GM12878 (cell line): ENCODE data around the gene NCBP1. TPM values are rescaled to one million over a fixed set of nuclear protein-coding genes. Genes with fewer than 3 reads are reported as not detected.
A peak's percentile ranks its signal among the peaks of the same experiment; 100 is the strongest.

Experiments
- ATAC-seq: fragments of 200-7000 bp; cut with Tn5 transposase; 3 replicates; pipeline ENCODE4 v1.9.1; 2020; ENCODE audit warnings: mild to moderate bottlenecking, moderate library complexity
- BruUV-seq: library from RNA; stranded (reverse); fragments of 400-500 nt; replicated peaks from 2 replicates; lab custom pipeline; 2021; lab: Mats Ljungman, UMichigan
- CTCF ChIA-PET: fragments of 300-600 bp; sonication (Branson Sonifier 250); formaldehyde crosslinking; extraction: SDS; loops from one replicate; lab custom pipeline; 2021; ENCODE audit warnings: inconsistent platforms; lab: Yijun Ruan, JAX
- POLR2A ChIA-PET: fragments of 350-600 bp; formaldehyde crosslinking; extraction: SDS; loops from one replicate; lab custom pipeline; 2021; ENCODE audit warnings: inconsistent platforms; lab: Charles Lee
- RAD21 ChIA-PET: fragments of 300-600 bp; sonication (Branson Sonifier 250); formaldehyde crosslinking; loops from one replicate; lab custom pipeline; 2023; ENCODE audit warnings: antibody characterized with exemption; ENCODE audit not compliant: unreplicated experiment; lab: Charles Lee
- SMC1A ChIA-PET: fragments of 300-600 bp; sonication (Branson Sonifier 250); formaldehyde crosslinking; loops from one replicate; lab custom pipeline; 2023; ENCODE audit not compliant: unreplicated experiment, uncharacterized antibody; lab: Charles Lee
- DNase-seq: peaks from one replicate; pipeline ENCODE4 v3.0.0-alpha.2; 2011; ENCODE audit warnings: low read depth, low spot score
- FAIRE-seq: peaks from 3 replicates; lab custom pipeline; 2011; peaks lifted over from hg19 to GRCh38; lab: Jason Lieb, UNC
- H2AFZ ChIP-seq: 2 replicates; pipeline ENCODE4 v1.6.0; 2011; ENCODE audit warnings: low read depth, low read length, control low read depth; ENCODE audit not compliant: control insufficient read depth
- H3K27ac ChIP-seq: 2 replicates; pipeline ENCODE4 v1.5.1; 2011; ENCODE audit warnings: control low read depth; ENCODE audit not compliant: control insufficient read depth, insufficient read depth
- H3K27me3 ChIP-seq, 2 experiments: replicated peaks in 1 of 2; 2 replicates each; pipeline versions ENCODE4 v1.6.0 to v1.6.1; 2011; ENCODE audit warnings: low read length in 1 of 2; ENCODE audit not compliant: control insufficient read depth in 2 of 2, insufficient read depth in 2 of 2
- H3K36me3 ChIP-seq, 2 experiments: 2 replicates each; pipeline ENCODE4 v1.5.1; 2011; ENCODE audit warnings: low read length in 1 of 2; ENCODE audit not compliant: control insufficient read depth in 2 of 2, insufficient read depth in 2 of 2
- H3K4me1 ChIP-seq: 2 replicates; pipeline ENCODE4 v1.6.1; 2011; ENCODE audit warnings: mild to moderate bottlenecking, low read length, moderate library complexity, mixed read lengths; ENCODE audit not compliant: control insufficient read depth, insufficient read depth
- H3K4me2 ChIP-seq: 2 replicates; pipeline ENCODE4 v1.6.0; 2011; ENCODE audit warnings: control low read depth; ENCODE audit not compliant: control insufficient read depth, insufficient read depth
- H3K4me3 ChIP-seq: fragments of 200-600 bp; sonication (generic); 2 replicates; pipeline ENCODE4 v1.5.1; 2016
- H3K79me2 ChIP-seq: 2 replicates; pipeline ENCODE4 v1.6.0; 2011; ENCODE audit warnings: low read length; ENCODE audit not compliant: control insufficient read depth, insufficient read depth
- H3K9ac ChIP-seq: 2 replicates; pipeline ENCODE4 v1.8.0; 2011; ENCODE audit warnings: low read length, control low read depth, mixed read lengths; ENCODE audit not compliant: control insufficient read depth, insufficient read depth
- H3K9me3 ChIP-seq: replicated peaks from 3 replicates; pipeline ENCODE4 v1.5.1; 2011; ENCODE audit warnings: mild to moderate bottlenecking, low read length; ENCODE audit not compliant: control insufficient read depth, insufficient read depth
- H4K20me1 ChIP-seq: 2 replicates; pipeline ENCODE4 v1.6.0; 2011; ENCODE audit not compliant: control insufficient read depth, insufficient read depth
- BRCA1 ChIP-seq: IDR thresholded peaks from 2 replicates; pipeline ENCODE4 v1.6.1; 2011; ENCODE audit warnings: low read depth, low read length, improper control_type of control experiment
- NFXL1 ChIP-seq: fragments of 450-650 bp; IDR thresholded peaks from 2 replicates; pipeline ENCODE4 v1.6.1; 2017; ENCODE audit warnings: antibody characterized with exemption, mild to moderate bottlenecking, borderline replicate concordance
- TCF7 ChIP-seq: IDR thresholded peaks from 2 replicates; pipeline ENCODE4 v1.6.1; 2014; ENCODE audit warnings: antibody characterized with exemption, borderline replicate concordance
- ZBTB11 ChIP-seq: fragments of 450-650 bp; formaldehyde crosslinking; IDR thresholded peaks from 2 replicates; pipeline ENCODE4 v1.5.0; 2022; ENCODE audit warnings: mild to moderate bottlenecking, missing genetic modification characterization
- WGBS: methylation state at CpG from one replicate; pipeline ENCODE4 v1.1.6; 2016; ENCODE audit warnings: low lambda C conversion rate; ENCODE audit not compliant: insufficient replicate concordance, insufficient coverage; ENCODE audit errors: missing lambda C conversion rate; 5-methylcytosine and 5-hydroxymethylcytosine counted together
- in situ Hi-C: fragments of 300-500 bp; cut with MboI; formaldehyde crosslinking; loops from 9 replicates; pipeline ENCODE4 v1.14.3; 2018; ENCODE audit warnings: mixed read lengths
- intact Hi-C: fragments of 100-400 bp; cut with micrococcal nuclease; formaldehyde crosslinking; loops from one replicate; pipeline ENCODE4 v1.14.2; 2022; ENCODE audit not compliant: unreplicated experiment
- polyA plus RNA-seq, 11 experiments: library from polyadenylated mRNA; depleted of rRNA in 4 of 11; unstranded in 6 of 11; stranded (reverse) in 5 of 11; fragments of >200 nt; fragmentation: Nextera tagmentation in 4 of 11; fragmentation: Illumina TruSeq in 1 of 11; extraction: Ambion mirVana in 4 of 11; extraction: Trizol in 1 of 11; gene quantifications; 1 replicate in 1 of 11; 2 replicates in 10 of 11; pipeline versions ENCODE4 v1.2.1 to v1.2.3, GENCODE V29; 2011 to 2016; ENCODE audit warnings: inconsistent platforms in 2 of 11, missing spikeins in 2 of 11, low read depth in 1 of 11
- total RNA-seq, 4 experiments: library from RNA; depleted of rRNA in 3 of 4; stranded (reverse); fragments of >200 nt in 3 of 4; fragmentation: Illumina TruSeq in 1 of 4; extraction: Trizol in 1 of 4; gene quantifications; 2 replicates each; pipeline versions ENCODE4 v1.2.1 to v1.2.3, GENCODE V29; 2013 to 2021

Gene NCBP1
- total and polyA plus RNA-seq, 10 of the 15 experiments (the other 5 are each of a cell fraction or from before 2014, with no cell fraction given), result 14.7 to 70.9 (median 36.0) TPM

- TF ChIP-seq ZBTB11 (CRISPR knock-in tag), result no peak
Measured at GRCh38 chr9:97689401-97690180, 56.0 kb downstream of the NCBP1 start (continued).

DNA sequence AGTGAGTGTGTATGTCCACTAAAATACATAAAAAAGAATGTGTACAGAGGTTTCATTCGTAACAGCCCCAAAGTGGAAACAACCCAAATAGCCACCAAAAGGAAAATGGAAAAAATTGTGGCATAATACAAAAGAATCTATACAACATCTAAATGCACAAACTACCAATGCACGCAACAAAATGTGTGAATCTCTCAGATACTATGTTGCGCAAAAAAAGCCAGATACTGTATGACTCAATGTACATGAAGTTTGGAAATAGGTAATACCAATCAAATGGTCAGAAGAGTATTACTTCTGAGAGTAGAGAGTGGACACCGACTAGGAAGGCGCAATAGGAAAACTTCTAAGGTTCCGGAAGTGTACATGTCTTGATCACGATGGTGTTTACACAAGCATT, 61.1 kb downstream of the NCBP1 start:
- Histone ChIP-seq H3K27me3 (no peaks in the 10 kb centered on the region), H3K4me3 (0 out of 2 replicates have a peak overlapping the region, but pooled peaks have one; percentile 37), H3K4me1 (peaks cover 18% of the 10 kb centered on the region), H3K9me3 (no peaks in the 10 kb centered on the region), H3K27ac (no peak overlapping the region), H3K9ac (no peak overlapping the region), H4K20me1 (no peaks in the 10 kb centered on the region), H3K4me2 (peak overlapping the region; percentile 69), H2AFZ (no peak overlapping the region), H3K36me3 (no peaks in the 10 kb centered on the region; a peak in 1 of 4 replicates), H3K79me2 (peaks cover 35% of the 10 kb centered on the region)
- TSS peak; percentile 45 for BruUV-seq
- ATAC-seq (no peak), FAIRE-seq (no peak), DNase-seq (no peak)
- 98% methylated on average over 7 of the region's 7 CpGs for WGBS
- ChIA-PET POLR2A (no interaction called here), SMC1A (no interaction called here), RAD21 (no interaction called here), CTCF (no interaction called here)
- no peak for TF ChIP-seq BRCA1
- no peak for TF ChIP-seq NFXL1
- TF ChIP-seq TCF7, result no peak
- intact Hi-C loops, result no loop called here
- in situ Hi-C loops, result no loop called here
